Sigmoid colon (tissue), 3 donors: Measurements from ENCODE around the gene SWAP70.

Experiments
- POLR2A ChIP-seq, 2 donors: fragments of 450-650 bp; IDR thresholded peaks; one replicate each; pipeline ENCODE4 v1.6.1; 2016; ENCODE audit warnings: antibody characterized with exemption in 2 of 2, mild to moderate bottlenecking in 2 of 2, moderate library complexity in 2 of 2
- TF ChIP-seq, protein P1 (sequence below), 4 experiments: fragments of 450-650 bp in 3 of 4; fragments of 200-600 bp in 1 of 4; IDR thresholded peaks; one replicate each; pipeline ENCODE4 v1.5.1; 2016 to 2019; ENCODE audit warnings: antibody characterized with exemption in 4 of 4, mild to moderate bottlenecking in 3 of 4, moderate library complexity in 2 of 4

DNA sequence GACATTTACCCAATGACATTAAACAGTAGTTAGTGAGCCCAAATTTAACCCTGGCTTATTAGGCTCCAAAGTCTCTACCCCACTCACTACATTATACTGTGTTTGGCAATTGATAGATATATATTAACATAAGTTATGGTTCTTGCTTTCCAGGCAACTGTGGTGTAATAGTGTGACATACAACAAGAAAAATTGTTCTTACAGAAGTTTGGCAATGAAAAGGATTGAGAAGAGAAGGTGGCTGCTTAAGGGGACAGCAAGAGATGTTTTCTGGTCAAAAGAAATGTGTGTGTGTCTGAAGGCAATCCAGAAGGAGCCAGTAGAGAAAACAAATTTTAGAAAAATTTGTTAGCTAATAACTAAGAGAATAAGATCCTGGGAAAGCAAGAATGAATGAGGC is 132.4 kb downstream of the SWAP70 start:
- TF ChIP-seq, protein P1, sequence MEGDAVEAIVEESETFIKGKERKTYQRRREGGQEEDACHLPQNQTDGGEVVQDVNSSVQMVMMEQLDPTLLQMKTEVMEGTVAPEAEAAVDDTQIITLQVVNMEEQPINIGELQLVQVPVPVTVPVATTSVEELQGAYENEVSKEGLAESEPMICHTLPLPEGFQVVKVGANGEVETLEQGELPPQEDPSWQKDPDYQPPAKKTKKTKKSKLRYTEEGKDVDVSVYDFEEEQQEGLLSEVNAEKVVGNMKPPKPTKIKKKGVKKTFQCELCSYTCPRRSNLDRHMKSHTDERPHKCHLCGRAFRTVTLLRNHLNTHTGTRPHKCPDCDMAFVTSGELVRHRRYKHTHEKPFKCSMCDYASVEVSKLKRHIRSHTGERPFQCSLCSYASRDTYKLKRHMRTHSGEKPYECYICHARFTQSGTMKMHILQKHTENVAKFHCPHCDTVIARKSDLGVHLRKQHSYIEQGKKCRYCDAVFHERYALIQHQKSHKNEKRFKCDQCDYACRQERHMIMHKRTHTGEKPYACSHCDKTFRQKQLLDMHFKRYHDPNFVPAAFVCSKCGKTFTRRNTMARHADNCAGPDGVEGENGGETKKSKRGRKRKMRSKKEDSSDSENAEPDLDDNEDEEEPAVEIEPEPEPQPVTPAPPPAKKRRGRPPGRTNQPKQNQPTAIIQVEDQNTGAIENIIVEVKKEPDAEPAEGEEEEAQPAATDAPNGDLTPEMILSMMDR (IDR thresholded peaks at IDR 0.05), result no peak
- TF ChIP-seq POLR2A (IDR thresholded peaks at IDR 0.05), result no peak
